Parathyroid adenoma (tissue), 2 donors: Measurements from ENCODE around the gene RPS19BP1.
A peak's percentile ranks its signal among the peaks of the same experiment; 100 is the strongest.

ENCODE experiments used
- H2AFZ ChIP-seq: fragments of 300-600 bp; sonication (generic); one replicate; pipeline ENCODE4 v1.7.0; 2017; ENCODE audit warnings: antibody characterized with exemption, mild to moderate bottlenecking
- H3K27ac ChIP-seq: fragments of 300-600 bp; sonication (generic); one replicate; pipeline ENCODE4 v1.7.0; 2017
- H3K27me3 ChIP-seq: fragments of 300-600 bp; sonication (generic); one replicate; pipeline ENCODE4 v1.7.0; 2017; ENCODE audit warnings: low read length; ENCODE audit not compliant: control insufficient read depth, insufficient read depth
- H3K36me3 ChIP-seq: fragments of 300-600 bp; sonication (generic); one replicate; pipeline ENCODE4 v1.7.0; 2017; ENCODE audit warnings: low read length; ENCODE audit not compliant: control insufficient read depth, insufficient read depth
- H3K4me1 ChIP-seq: fragments of 300-600 bp; sonication (generic); one replicate; pipeline ENCODE4 v1.7.0; 2017; ENCODE audit warnings: control low read depth
- H3K4me2 ChIP-seq: fragments of 300-600 bp; sonication (generic); one replicate; pipeline ENCODE4 v1.7.0; 2017; ENCODE audit warnings: low read length
- H3K4me3 ChIP-seq: fragments of 300-600 bp; sonication (generic); one replicate; pipeline ENCODE4 v1.7.0; 2017; ENCODE audit warnings: low read depth, low read length
- H3K79me2 ChIP-seq: fragments of 300-600 bp; sonication (generic); one replicate; pipeline ENCODE4 v1.7.0; 2017; ENCODE audit warnings: control low read depth
- H3K9ac ChIP-seq: fragments of 300-600 bp; sonication (generic); one replicate; pipeline ENCODE4 v1.7.0; 2017; ENCODE audit warnings: mild to moderate bottlenecking
- H3K9me3 ChIP-seq: fragments of 300-600 bp; sonication (generic); one replicate; pipeline ENCODE4 v1.7.0; 2017; ENCODE audit warnings: low read length; ENCODE audit not compliant: control insufficient read depth
- CTCF ChIP-seq: fragments of 300-600 bp; sonication (generic); IDR thresholded peaks from one replicate; pipeline ENCODE4 v1.7.0; 2017; ENCODE audit warnings: antibody characterized with exemption, mild to moderate bottlenecking
- donor health status: primary hyperparathyroidism.

Gene RPS19BP1

DNA sequence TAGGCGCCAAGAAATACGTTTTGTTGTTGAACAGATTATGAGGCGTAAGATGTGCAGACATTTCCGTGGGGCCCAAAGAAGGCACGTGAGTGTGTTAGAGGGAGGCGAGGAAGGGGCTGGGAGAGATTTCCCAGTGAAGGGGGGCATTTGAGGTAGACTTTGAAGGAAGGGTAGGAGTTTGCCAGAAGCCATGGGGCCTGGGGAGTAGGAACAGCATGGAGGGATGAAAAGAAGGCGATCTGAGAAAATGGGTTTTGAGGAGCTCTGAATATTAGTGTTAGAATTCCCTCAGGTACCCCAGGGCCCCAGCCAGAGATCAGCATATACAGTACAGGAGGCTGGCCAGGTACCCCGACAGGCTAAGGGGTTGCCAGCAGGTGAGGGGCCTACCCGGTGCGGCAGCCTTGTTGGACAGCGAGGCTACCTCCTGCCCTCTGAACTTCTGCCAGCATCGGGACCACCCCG, 30.9 kb downstream of the RPS19BP1 start:
- peak overlapping the region; percentile 73 for H3K4me2 ChIP-seq
- no peaks in the 10 kb centered on the region for H3K27me3 ChIP-seq
- H2AFZ ChIP-seq = peak overlapping the region; percentile 68
- H3K9me3 ChIP-seq = no peaks in the 10 kb centered on the region
- TF ChIP-seq CTCF = no peak
- H3K79me2 ChIP-seq = peaks cover 29% of the 10 kb centered on the region
- peak overlapping the region; percentile 82 for H3K27ac ChIP-seq
- peak overlapping the region; percentile 79 for H3K4me3 ChIP-seq
- no peak overlapping the region for H3K9ac ChIP-seq
- H3K36me3 ChIP-seq = no peaks in the 10 kb centered on the region
- peaks cover 17% of the 10 kb centered on the region for H3K4me1 ChIP-seq

DNA sequence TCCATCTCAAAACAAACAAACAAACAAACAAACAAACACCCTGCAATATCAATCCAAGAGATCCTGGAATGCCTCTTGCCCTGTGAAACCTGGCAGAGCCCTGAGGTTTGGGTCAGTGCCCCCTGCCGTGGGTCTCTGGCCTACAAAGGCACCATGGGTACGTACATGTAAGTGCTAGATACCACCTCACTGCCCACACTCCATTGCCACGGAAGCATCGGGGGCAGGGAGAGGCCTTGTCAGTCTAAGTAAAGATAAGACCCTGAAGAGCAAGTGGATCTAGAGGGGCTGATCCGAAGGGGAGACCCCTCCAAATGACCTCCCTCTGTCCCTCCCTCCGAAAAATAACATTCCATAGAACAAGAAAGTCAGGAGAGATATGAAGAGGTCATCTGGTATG, 32.4 kb downstream of the RPS19BP1 start:
- H3K9me3 ChIP-seq = no peaks in the 10 kb centered on the region
- H3K4me1 ChIP-seq = peaks cover 17% of the 10 kb centered on the region
- H3K36me3 ChIP-seq = no peaks in the 10 kb centered on the region
- peaks cover 20% of the 10 kb centered on the region for H3K79me2 ChIP-seq
- H2AFZ ChIP-seq = no peak overlapping the region
- no peak overlapping the region for H3K4me3 ChIP-seq
- TF ChIP-seq CTCF = no peak
- peak overlapping the region; percentile 82 for H3K27ac ChIP-seq
- no peak overlapping the region for H3K9ac ChIP-seq
- no peak overlapping the region for H3K4me2 ChIP-seq
- no peaks in the 10 kb centered on the region for H3K27me3 ChIP-seq

DNA sequence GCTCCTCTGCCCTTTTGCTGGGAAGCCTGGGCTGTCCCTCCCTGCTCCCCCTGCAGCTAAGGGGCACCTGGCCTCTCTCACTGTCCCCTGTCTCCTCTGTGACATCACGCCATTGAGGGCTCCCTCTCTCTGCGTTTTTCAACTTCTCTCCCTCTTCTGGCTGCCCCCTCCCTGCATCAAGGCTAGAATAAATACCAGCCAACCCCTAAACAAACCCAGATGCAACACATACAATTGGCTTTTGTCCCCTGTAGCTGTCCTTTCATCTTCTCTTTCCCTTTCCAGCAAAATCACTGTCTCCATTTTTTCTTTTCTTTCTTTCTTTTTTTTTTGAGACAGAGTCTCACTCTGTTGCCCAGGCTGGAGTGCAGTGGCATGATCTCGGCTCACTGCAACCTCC, 33.7 kb downstream of the RPS19BP1 start:
- no peak overlapping the region for H3K27ac ChIP-seq
- H3K79me2 ChIP-seq = peaks cover 10% of the 10 kb centered on the region
- H3K9ac ChIP-seq = no peak overlapping the region
- no peaks in the 10 kb centered on the region for H3K27me3 ChIP-seq
- no peak overlapping the region for H3K4me2 ChIP-seq
- no peaks in the 10 kb centered on the region for H3K36me3 ChIP-seq
- peaks cover 17% of the 10 kb centered on the region for H3K4me1 ChIP-seq
- no peaks in the 10 kb centered on the region for H3K9me3 ChIP-seq
- no peak for TF ChIP-seq CTCF
- H3K4me3 ChIP-seq = no peak overlapping the region
- no peak overlapping the region for H2AFZ ChIP-seq

DNA sequence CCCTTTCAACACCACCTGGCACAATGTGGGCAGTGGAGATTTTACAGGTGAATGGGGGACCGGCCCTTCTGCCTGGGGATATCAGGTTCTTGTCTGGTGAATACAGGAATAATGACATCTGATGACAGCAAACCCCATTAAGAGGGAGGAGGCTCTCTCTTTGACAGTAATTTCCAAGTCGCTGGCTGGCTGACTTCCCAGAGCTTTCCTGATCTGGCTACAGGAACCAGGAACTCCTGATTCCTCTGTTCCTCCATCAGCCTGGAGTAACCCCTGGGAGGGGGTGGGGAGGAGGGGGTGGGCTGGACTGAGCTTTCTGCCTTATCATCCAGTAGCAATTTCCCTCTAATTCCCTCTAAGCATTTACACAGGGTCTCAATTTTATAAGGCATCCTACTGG, 34.2 kb downstream of the RPS19BP1 start:
- Histone ChIP-seq H3K27ac (no peak overlapping the region), H3K4me1 (peaks cover 13% of the 10 kb centered on the region), H3K4me2 (no peak overlapping the region), H3K9me3 (no peaks in the 10 kb centered on the region), H3K36me3 (no peaks in the 10 kb centered on the region), H3K9ac (no peak overlapping the region), H3K79me2 (peaks cover 6% of the 10 kb centered on the region), H2AFZ (no peak overlapping the region), H3K27me3 (no peaks in the 10 kb centered on the region), H3K4me3 (no peak overlapping the region)
- TF ChIP-seq CTCF = no peak

- Histone ChIP-seq H3K9ac (no peak overlapping the region), H3K36me3 (no peaks in the 10 kb centered on the region), H3K27me3 (no peaks in the 10 kb centered on the region), H2AFZ (no peak overlapping the region), H3K27ac (no peak overlapping the region), H3K4me1 (peaks cover 11% of the 10 kb centered on the region), H3K4me3 (no peak overlapping the region), H3K9me3 (no peaks in the 10 kb centered on the region), H3K79me2 (no peaks in the 10 kb centered on the region), H3K4me2 (no peak overlapping the region)
- no peak for TF ChIP-seq CTCF
Measured at GRCh38 chr22:39497429-39497828, 35.1 kb downstream of the RPS19BP1 start.
